Measurements from ENCODE around the gene CLMP.
A peak's percentile ranks its signal among the peaks of the same experiment; 100 is the strongest.
"Not testable (repeated sequence)": the region's sequence is repeated elsewhere in the genome, so short reads cannot be mapped to it uniquely, and the experiment has no call there.

Gene CLMP

DNA sequence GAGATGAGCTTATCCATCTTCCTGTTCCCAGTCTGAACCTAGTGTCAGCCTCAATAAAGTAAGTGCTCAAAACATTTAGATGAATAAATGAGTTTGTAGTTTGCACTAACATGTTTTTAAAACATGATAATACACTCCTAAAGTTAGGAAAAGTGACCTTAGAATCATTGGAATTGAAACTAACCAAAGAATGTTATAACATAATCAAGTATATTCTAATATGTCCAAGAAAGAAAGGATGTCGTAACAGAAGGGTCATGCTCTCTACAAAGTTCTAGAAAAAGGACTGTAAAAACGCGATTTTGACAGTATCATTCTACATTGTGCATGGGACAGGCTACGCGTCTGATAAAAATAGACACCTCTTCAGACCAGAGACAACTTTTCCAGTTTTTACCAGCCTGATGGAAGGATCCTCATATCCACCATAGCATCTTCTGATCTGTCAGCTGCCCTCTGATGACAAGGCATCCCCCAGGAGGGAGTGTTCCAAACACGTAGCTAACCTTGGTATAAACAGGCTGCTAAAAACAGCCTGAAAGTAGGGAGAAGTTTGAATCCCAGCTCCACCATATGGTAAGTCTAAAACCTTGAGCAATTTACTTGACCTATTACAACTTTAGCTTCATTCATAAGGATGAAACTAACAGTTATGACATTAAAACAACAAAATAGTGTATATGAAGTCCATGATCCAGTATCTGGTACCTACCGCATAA, 30.2 kb downstream of the CLMP start:
- DNase-seq: no peak

DNA sequence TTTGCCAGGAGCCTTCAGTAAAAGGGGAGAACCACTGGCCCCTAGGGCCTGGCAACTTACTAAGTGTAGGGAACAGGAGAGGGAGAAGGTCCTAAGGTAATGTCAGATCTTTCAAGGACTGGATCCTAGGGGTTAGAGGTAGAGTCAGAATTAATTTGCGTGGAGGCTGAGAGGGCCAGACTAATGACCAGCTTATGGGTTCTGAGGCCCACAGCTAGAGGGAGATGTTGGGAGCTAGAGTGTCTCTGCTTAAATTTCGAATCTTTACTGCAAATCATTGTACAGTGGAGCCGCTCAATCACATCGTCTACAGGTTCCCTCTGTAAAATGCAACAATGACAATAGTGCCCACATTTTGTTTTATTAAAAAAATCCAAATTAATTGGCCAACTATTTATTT, 31.4 kb downstream of the CLMP start:
- no peak for DNase-seq

DNA sequence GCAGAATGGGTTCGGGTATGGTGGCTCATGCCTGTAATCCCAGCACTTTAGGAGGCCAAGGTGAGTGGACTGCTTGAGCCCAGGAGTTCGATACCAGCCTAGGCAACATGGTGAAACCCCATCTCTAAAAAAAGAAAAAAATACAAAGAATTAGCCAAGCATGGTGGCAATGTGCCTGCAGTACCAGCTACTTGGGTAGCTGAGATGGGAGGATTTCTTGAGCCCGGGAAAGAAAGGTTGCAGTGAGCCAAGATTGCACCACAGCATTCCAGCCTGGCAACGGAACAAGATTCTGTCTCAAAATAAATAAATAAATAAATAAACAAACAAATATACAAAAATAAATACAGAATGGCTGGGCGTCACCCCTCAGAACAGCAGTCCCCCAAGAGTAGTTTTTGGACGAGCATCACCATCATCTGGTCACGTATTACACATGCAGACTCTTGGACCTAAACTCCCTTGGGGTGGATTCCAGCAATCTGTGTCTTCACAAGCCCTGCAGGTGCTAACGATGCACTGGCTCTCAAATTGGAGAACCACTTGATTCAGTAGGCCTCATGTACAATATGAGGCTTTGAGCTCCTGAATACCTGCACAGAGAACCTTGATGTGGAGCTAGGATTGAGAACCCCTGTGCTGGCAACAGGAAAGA, 33.5 kb downstream of the CLMP start:
- DNase-seq: no peak

DNA sequence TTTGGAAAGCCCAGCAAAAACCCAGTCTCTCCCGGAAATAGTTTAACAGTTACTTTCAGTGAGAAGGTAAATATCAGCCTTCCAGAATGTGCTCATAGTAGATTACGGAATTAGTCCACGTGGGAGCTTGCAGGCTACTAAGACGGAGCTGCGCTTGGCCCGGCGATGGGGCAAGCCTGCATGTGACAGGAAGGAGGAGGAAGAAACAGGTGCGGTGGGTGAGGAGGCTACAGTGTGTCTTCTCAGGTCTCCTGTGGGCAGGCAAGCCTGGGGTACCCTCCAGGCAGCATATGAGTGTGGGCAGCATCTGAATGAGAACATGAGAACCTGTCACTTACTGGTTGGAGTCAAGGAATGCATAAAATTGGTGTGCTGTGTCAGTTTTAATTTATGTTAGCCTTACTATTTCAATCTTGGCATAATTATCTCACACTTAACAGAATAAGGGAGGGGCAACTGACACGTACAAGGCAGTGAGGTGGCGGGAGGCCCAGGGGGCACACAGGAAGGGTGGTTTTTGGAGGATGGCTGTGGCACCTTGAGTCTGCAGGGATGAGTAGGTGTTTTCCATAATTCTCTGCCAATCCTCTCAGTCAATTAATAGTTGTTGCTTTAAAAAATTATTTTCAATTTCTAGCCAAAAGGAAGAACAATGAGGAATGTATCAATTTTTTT, 35.7 kb downstream of the CLMP start:
- DNase-seq: peak; percentile 1

DNA sequence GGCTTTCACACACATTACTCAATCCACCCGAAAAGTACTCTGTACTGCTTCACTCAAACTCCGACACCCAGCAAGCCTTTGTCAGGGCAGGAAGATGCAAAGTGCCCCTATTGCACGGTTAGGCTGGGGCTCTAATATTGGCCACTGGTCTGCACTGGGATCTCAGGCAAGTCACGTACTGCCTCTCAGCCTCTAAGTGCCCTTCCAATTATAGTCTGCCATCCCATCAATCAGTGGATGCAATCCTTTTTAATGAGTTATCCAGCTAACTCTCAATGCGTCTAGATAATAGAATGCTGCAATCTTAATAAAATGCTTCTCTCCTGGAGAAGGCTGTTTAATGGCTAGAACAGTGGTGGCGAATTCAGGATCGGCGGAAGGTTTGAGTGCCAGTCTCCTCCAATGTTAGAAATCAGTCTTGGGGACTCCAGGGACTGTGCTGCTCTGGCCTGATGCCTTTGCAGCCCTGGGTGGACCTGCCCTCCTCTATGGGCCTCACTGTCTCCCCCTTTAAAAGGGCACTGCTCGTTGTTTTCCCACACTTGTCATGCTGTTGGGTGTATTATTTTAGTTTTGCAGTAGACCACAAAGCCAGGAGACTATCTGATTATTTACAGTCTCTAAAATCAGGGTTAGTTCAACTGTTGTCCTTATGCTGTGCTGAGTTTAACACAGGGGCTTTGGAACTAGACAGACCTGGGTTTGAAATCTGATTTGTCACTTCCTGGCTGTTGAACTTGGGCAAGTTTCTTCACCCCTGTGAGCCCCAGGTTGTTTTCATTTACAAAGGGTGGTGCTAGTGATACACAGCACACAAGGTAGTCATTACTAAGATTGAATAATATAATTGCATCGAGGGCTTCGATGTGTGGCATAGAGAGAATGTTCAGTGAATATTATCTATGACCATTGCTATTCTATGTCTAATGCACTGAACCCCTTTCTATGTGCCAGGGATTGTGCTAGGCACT, 36.7 kb downstream of the CLMP start:
- DNase-seq: no peak

DNA sequence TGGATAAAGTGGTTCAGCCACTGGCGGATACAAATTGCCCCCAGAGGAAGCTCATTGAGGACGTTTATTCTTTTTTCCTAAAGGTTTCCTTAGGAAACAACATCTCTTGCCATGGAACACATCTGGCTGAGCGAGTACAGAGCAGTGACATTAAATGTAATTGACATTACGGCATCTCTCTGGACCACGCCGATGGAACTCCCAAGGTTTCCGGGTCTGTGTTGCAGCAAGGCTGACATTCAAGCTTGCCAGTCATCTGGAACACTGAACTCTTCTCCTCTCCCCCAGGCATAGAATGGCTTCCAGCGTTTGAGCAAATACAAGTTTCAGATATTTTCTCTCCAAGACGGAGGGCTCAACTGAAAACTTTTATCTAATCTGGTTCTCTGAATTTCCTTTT, 42.1 kb downstream of the CLMP start:
- no peak for DNase-seq

DNA sequence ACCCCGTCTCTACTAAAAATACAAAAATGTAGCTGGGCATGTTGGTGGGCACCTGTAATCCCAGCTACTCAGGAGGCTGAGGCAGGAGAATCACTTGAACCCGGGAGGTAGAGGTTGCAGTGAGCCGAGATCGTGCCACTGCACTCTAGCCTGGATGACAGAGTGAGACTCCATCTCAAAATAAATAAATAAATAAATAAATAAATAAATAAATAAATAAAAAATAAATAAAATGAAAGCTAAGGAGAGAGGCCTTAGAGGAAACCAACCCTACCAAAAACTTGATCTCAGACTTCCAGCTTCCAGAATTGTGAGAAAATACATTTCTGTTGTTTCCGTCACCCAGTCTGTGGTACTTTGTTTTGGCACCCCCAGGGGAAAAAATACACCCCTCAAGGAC, 42.7 kb downstream of the CLMP start:
- DNase-seq: not testable (repeated sequence)

DNA sequence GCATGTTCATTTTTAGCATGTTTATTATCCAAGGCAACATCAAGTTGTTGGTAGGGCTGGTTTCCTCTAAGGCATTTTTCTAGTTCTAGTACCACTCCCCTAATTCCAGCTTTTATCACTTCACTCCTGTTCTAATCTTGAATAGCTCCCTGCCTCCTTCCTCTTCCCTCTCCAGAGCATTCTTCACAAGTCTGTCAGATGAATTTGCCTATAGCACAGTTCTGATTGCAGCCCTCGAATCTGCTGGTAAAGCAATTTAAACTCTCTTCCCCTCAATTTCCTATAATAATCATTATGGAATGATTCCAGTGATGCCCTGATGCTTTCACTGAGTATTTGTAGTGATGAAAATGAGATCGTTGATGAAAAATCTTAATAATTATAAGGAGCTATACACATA, 43.3 kb downstream of the CLMP start:
- no peak for DNase-seq

DNA sequence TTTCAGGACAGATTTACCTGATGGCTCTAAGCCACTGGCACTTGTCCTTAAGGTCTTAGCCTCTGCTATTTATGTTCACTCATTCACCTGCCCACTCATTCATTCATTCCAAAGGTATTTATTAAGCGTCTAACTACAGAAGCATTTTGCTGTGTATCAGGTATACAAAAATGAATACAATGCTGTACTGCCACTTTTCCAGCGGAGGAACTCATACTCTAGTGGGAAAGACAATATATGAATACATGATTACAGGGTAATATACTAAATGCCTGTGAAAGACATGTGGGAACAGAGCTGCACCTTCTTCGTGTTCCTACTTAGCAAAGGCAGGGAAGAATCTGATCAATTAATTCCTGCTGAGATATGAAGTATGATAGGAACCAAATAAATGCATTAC, 43.7 kb downstream of the CLMP start:
- no peak for DNase-seq

DNA sequence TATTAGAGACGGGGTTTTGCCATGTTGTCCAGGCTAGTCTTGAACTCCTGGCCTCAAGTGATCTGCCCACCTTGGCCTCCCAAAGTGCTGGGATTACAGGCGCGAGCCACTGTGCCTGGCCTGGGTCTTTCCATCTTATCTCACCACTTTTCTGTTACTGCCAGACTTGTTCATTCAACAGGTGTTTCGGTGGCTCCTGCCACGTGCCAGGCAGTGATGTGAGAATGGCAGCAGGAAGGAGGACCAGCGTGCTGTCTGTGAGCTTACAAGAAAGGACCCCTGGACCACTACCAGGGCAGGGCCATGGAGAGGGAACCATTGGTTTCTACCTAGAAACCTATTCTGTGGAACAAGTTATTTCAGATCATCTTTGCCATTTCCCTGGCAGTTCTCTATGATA, 44.2 kb downstream of the CLMP start:
- no peak for DNase-seq

DNA sequence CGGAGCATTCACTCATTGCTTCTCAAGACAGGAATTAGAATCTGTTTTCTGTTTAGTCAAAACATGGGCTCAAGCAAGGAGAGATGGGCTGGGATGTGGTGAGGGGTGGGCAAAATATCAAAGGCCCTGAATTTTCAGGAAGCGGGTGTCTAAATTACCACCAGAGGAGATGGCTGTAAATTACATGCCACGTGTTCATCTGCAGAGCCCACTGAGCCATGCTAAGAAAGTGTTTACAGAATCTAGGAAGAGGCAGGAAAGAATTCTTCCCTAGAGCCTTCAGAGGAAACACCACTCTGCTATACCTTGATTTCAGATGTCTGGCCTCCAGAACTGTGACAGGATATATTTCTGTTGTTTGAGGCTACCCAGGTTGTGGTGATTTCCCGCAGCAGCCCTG, 46.1 kb downstream of the CLMP start:
- no peak for DNase-seq

DNA sequence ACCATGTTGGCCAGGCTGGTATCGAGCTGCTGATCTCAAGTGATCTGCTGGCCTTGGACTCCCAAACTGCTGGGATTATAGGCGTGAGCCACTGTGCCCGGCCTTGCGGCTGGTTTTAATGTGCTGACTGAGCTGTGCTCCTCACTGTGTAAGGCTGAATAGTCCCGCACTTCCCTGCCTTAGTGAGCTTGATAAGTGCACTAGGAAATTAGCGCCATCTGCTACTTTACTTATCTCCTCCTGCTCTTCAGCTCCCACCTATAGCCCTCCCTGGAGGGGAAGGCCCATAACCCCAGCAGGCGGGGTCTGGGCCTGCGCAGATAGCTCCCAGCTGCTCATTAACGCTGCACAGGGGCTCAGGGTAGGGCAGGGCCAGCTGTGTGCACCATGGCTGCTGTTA, 49.4 kb downstream of the CLMP start:
- DNase-seq: no peak

DNA sequence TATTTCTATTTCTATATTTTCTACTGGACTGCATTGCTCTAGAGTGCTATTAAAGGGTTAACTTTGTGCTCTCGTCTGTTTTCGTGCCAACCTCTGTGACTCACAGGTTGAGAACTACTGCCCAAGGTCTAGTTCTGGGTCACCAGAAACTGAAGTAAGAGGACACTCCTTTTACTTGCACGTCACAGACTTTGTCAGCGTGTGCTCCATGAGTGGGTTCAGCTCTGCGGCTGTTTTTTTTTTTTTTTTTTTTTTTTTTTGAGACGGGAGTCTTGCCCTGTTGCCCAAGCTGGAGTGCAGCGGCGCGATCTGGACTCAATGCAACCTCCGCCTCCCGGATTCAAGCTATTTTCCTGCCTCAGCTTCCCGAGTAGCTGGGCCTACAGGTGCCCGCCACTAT, 49.8 kb downstream of the CLMP start:
- no peak for DNase-seq

DNA sequence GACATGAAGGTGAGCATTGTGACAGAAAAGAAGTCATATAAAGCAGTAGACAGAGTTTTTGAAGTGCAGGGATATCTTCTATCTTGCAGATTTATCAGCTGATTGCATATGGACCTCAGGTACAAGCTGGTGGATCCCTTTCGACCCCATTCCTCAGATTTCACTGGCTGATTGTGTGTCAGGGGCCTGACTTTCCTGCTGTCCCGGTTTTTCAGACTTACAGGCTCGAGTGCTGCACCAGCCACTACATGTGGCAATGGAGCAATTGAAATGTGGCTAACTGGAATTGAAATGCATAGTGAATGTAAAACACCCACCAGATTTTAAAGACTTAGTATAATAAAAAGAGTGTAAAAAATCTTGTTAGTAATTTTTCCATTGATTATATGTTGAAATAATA, 50.3 kb downstream of the CLMP start:
- DNase-seq: no peak

DNA sequence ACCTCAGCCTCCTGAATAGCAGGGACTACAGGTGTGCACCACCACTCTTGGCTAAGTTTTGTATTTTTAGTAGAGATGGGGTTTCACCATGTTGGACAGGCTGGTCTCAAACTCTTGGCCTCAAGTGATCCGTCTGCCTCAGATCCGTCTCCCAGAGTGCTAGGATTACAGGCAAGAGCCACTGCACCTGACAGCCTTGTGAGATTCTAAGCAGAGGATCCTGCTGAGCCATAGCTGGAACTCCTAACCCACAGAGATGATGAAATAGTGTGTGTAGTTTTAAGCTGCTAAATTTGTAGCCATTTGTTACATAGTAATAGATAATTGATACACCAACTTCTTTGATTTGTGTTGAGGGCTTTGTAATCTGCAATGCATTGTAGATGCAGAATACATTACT, 51.1 kb downstream of the CLMP start:
- no peak for DNase-seq

DNA sequence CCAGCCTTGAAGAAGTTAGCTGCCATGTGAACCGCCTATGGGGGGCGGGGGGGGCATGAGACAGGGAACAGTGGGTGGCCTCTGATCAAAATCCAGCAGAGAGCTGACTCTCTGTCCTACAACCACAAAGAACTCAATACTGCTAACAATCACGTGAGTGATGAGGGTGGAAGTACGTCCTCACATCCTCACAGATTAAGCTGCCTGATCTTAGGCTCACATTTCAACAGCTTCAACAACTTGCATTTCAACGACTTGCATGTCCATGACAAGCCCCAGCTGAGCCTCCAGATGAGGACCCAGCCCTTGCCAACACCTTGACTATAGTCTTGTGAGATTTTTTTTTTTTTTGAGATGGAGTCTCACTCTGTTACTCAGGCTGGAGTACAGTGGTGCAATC, 51.6 kb downstream of the CLMP start:
- DNase-seq: no peak

DNA sequence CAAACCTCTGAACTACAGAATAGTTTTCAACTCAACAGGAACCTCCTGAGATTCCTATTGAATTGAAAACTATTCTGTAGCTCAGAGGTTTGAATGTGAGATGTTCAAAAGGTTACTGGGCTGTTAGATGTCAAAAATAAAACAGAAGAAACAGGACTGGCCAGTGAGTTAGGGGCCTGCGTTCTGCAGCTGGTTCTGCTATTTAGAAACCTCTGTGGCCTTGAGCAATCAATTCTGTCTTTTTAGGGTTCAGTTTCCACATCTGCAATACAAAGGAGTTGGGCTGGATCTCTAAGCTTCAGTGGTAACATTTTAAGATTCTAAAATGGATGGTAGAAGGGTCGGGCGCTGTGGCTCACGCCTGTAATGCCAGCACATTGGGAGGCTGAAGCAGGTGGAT, 55.8 kb downstream of the CLMP start:
- no peak for DNase-seq

DNA sequence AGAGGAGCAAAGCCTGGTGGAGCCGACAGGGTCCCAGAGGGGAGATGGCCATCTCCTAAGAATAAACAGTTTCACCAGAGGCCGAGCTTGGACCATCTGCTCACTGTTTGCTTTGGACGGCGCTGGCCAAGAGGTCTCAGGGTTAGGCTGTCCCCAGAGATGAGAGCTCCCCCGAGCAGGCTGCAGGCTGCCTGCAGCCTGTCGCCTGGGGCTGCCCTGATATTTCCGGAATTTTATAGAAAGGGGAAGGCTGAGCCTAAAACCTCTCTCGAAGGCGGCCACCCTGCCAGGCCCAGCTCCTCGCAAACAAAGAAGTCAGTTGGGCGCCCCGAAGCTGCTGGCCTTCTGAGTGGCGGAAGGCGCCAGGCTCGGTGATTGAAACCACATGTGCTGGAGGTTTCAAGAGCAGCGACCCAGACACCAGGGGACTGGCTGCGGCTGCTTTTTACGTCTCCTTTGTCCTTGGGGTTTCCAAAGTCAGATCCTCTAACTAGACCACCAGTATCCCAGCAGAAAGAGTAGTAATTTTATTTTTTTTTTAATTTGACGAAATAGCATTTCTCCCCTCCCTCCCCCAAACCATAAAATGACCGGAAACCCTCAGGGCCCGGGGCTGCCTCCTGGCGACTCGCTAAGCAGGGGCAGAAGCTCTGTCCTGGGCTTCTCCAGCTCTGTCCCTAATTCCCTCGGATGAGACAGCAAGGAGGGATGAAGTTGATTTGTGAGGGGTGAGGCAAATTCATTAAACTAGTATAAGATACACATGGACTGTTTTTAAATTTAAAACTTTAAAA, 57.4 kb downstream of the CLMP start:
- no peak for DNase-seq

DNA sequence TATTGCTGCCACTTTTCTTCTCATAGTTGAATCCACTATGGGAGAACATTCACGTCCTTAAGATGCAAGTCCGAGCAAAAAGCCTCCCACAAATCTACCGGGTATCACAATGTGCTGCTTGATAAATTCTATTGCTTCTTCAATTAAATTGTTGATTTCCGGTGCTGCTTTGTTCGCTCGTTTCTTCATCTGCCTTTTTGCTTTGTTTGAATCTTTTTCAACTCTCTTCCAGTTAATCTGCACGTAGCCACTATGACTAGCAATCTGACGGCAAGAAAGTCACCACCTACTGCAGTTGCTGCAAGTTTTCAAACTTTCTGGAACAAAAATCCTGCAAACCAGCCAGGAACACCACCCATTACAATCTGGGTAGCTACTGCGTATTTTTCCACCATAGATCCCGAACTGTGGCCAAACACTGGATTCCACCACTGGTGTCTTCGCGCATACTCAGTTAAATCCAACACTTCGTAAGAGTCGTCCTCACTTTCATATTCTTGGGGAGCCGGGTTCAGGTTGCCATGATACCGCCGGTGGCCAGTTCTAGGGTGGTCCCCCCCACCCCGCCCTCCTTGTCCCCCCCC, 59.1 kb downstream of the CLMP start:
- DNase-seq: no peak

DNA sequence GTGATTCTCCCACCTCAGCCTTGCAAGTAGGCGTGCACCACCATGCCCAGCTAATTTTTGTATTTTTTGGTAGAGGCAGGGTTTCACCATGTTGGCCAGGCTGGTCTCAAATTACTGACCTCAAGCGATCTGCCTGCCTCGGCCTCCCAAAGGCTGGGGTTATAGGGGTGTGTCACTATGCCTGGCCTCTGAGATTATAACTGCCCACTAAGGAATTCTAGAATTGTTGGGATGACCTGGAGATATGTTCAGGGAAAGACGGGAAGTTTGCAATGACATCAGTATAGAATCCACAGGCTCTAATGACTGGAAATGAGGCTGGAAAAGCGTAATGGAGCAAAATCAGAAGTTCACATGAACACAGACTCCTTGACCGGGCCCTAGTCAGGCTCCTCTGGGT, 62.2 kb downstream of the CLMP start:
- no peak for DNase-seq

DNA sequence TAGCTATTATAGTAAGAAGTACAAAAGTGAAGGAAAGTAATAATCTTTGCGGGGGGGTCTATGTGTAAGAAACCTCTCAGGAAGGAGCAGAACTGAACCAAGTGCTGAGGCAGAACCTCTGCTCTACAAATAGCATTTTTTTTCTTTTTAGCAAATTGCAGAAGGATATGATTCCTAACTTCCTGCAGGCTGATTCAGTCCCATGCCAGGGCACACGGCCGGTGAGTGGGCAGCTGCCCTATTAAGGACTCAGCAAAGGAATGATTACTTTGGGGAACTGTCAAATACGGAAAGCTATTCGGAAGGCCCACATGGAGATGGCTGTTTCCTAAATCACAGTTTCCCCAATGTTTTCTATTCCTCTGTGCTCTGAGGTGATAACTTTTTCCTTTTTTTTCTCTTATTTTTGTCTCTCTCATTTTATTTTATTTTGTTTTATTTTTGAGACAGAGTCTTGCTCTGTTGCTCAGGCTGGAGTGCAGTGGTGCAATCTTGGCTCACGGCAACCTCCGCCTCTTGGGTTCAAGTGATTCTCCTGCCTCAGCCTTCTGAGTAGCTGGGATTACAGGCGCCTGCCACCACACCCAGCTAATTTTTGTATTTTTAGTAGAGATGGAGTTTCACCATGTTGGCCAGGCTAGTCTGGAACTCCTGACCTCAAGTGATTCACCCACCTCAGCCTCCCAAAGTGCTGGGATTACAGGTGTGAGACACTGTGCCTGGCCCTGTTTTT, 62.8 kb downstream of the CLMP start:
- not testable (repeated sequence) for DNase-seq
